HG02588 (cell line): ENCODE results near the gene MYOM1.
"Not testable (repeated sequence)": the region's sequence is repeated elsewhere in the genome, so short reads cannot be mapped to it uniquely, and the experiment has no call there.

ENCODE experiments used
- ATAC-seq: cut with Tn5 transposase; IDR thresholded peaks from one replicate; pipeline ENCODE4 v1.9.1; 2021; ENCODE audit warnings: mild to moderate bottlenecking, moderate library complexity; ENCODE audit not compliant: unreplicated experiment

MYOM1 gene

DNA sequence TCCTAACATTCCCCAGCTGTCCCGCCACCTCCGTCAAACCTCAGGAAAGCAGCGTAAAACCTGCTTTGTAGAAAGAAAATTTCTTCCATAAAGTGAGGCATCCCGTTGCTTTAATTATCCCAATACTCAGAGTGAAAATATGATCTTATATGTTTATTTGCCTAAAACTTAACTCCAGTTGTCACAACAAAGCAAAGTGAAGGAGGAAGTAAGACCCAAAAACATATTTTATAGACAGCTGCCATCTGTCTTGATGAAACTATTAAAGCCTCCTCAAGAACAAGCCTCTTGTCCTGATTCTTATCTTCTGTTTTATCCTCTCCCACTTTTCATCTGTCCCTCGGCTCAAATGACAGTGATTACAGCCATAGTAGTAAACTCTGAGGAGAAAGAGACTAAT lies 177.9 kb downstream of the MYOM1 start:
- ATAC-seq, result no peak

DNA sequence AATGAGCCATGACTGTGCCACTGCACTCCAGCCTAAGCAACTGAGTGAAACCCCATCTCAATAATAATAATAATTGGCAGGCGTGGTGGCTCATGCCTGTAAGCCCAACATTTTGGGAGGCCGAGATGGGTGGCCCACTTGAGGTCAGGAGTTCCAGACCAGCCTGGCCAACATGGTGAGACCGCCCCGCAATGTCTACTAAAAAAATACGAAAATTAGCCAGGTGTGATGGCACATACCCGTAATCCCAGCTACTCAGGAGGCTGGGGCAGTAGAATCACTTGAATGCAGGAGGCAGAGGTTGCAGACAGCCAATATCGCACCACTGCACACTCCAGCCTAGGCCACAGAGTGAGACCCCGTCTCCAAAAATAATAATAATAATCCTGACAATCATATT lies 178.9 kb downstream of the MYOM1 start:
- ATAC-seq, result no peak

DNA sequence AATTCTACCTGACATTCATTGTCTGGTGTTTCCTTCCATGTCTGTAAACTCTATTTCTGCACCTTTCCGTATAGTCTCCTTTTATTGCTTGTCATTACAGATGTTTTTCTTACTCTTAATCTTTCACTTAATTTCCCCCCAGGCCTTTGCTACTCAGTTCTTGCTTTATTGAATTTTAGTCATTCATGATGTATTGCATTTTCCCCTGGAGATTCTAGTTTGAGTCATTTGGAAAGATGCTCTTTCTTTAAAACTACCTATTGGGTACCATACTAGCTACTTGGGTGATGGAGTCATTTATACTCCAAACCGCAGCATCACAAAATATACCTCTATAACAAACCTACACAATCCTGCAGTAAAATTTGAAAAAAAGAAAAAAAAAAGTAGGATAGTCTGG lies 179.6 kb downstream of the MYOM1 start:
- no peak for ATAC-seq

DNA sequence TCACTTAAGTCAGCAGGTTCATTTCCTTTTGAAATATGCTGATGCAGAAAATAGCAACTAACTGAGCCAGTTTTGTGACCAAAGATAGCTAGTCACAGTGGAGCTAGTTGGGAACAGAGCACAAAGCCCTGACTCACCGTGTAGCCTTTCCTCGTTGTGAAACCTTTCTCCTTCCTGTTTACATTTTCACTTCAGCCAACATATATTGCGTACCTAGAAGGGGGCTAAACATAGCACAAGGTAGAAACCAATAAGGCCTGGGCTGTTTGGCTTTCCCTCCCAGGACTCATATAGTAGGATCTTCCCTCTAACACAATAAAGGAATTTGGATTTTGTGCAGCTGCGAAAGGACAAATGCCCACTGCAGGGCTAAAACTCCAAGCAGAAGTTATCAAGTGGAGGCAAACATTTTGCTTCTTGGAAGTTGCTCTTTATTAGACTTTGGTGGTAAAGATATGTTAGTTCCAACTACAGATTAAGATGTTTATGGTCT lies 182.3 kb downstream of the MYOM1 start:
- ATAC-seq, result peak; percentile 98

DNA sequence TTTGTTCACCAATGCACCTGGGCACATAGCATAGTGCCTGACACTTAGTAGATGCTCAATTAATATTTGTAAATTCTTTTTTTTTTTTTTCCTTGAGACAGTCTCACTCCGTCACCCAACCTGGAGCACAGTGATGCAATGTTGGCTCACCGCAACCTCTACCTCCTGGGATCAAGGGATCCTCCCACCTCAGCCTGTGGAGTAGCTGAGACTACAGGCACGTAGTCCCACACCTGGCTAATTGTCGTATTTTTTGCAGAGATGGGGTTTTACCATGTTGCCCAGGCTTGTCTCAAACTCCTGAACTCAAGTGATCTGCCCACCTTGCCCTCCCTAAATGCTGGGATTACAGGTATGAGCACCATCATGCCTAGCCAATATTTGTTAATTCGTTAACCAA lies 183.7 kb downstream of the MYOM1 start:
- no peak for ATAC-seq

DNA sequence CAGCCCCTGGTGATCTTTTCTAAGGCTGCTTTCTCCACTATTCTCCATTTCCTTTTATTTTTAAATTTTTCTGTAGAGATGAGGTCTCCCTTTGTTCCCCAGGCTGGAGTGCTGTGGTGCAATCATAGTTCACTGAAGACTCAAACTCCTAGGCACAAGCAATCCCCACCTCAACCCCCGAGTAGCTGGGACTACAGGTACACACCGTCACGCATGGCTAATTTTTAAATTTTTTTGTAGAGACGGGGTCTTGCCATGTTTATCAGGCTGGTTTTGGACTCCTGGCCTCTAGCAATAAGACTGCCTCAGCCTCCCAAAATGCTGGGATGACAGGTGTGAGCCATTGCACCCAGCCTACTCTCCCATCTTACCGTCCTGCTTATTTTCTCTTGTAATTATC lies 184.1 kb downstream of the MYOM1 start:
- no peak for ATAC-seq

DNA sequence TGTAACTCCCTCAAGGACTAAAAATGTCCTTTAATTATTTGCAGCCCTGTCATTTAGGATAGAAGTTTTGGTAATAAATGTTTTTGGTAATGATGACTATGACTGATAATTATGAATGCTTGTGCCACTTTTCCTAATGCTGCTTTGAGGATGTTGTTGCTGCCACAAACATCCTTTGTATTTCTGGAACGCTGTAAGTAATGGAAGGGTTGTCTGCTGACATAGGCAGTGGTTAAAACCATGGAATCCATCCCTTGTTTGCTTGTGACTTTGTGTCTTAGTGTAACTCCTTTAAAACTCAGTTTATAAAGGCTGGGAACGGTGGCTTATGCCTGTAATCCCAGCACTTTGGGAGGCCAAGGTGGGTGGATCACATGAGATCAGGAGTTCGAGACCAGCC lies 187.0 kb downstream of the MYOM1 start:
- no peak for ATAC-seq

DNA sequence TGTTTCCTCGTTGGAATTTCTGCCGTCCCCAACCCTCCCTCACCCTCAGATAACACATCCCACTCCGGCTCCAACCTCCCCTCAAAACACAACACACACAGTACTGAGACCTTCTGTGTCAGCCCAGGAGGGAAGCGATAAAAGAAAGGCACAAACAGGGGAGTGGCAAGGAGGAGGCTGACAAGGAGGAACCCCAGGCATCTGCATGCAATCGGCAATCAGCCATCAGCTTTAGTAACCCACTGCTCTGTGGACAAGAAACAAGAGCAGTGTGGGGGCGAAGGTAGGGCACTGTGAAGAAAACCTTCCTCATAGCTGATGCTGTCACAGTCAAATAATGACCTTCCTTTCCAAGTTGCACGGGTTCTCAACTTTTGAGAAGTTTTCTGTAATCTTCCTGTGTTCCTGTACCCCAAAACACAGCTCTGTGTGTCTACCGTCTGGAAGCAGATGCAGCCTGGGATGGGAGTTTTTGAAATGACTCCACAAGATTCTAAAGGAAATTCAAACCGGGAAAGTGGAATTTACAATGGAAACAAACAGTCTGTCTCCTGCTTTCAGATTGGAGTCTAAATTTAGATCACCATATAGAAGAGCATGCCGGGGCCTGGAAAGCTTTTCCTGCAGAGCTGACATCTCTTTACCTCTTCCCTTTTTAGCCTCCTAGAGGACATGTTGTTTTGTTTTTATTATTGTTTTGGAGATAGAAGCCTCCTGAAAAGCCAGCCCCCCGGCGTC lies 190.4 kb downstream of the MYOM1 start:
- ATAC-seq, result no peak

DNA sequence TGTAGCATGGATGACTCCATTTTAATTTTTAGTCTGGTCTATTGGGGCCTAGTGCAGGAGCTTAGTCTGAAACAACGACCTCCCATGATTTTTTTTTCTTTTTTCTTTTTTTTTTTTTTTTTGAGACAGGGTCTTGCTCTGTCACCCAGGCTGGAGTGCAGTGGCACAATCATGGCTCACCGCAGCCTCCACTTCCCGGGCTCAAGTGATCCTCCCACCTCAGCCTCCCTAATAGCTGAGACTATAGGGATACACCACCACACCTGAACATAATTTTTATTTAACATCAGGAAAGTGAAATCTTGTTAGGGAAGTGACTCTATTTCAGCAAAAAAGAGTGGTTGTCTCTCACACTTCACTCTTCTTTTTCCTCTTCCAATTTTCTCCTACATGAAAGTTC lies 191.7 kb downstream of the MYOM1 start:
- ATAC-seq, result not testable (repeated sequence)

DNA sequence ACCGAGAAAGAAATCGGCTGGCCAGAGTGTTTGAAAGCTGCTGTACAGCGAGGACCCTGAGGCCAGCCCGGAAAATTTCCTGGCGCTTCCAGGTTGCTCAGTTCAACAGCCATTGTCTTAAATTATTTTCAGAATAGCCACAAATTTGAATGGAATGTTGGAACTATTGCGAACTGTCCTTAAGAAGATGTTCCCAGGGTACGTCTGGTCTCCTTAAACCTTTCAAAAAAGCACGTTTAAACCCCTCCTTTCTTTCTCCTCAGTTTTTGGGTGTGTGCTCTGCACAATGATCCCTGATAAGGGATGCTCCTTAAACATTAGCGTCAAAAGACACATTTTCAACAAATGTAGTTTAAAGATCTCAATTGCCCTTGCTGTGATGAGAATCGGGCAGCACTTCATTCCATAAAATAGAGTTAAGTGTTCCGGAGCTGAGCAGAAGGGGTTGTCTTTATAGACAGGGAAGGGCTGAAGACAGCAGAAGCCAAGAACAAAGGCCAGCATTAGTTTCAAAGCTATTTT lies 192.3 kb downstream of the MYOM1 start:
- no peak for ATAC-seq

DNA sequence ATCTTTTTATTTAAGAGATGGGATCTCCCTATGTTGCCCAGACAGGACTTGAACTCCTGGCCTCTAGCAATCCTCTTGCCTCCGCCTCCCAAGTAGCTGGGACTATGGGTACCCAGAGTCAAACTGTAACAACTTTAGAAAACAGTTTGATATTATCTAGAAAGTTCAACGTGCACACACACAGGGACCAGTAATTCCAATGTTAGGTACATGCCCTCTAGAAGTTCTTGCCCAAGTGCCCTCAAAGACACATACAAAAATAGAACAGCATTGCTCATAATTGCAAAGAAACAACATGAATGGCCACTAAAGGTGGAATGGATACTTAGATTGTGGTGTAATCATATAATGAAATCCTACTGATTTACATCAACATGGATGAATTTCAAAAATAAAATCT lies 194.2 kb downstream of the MYOM1 start:
- no peak for ATAC-seq

DNA sequence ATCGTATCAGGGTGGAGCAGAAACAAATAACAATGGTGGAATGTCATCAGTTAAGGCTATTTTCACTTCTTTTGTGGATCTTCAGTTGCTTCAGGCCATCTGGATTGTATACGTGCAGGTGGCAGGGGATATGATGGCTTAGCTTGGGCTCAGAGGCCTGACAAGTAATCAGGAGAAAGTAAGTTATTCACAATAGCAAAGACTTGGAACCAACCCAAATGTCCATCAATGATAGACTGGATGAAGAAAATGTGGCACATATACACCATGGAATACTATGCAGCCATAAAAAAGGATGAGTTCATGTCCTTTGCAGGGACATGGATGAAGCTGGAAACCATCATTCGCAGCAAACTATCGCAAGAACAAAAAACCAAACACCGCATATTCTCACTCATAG lies 196.2 kb downstream of the MYOM1 start:
- ATAC-seq, result not testable (repeated sequence)
